Fibroblast of skin of left biceps (primary cell): ENCODE measurements around the gene IMMP2L.
"Not testable (repeated sequence)": the region's sequence is repeated elsewhere in the genome, so short reads cannot be mapped to it uniquely, and the experiment has no call there.

Experiments
- DNase-seq, 2 experiments: peaks; one replicate each; pipeline ENCODE4 v3.0.0-alpha.2; 2013; ENCODE audit warnings: low read depth in 2 of 2

Gene IMMP2L

DNA sequence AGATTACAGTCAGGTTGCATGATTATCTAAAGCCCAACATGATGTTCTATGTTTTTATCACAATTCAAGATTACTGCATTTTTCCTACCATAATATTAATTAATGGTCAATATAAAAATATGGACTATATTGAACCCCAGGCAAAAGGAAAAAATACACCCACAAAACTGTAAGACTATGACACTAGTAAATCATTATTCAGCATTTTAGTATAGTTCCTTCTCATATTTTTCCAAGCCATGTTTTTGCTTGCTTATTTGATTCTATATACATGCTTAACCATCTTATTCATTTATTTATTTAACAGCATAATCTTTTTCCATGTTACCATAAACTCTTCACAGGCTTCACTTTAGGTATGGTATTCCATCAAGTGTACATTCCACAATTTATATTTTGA lies 101.6 kb downstream of the IMMP2L start:
- DNase-seq, result no peak

DNA sequence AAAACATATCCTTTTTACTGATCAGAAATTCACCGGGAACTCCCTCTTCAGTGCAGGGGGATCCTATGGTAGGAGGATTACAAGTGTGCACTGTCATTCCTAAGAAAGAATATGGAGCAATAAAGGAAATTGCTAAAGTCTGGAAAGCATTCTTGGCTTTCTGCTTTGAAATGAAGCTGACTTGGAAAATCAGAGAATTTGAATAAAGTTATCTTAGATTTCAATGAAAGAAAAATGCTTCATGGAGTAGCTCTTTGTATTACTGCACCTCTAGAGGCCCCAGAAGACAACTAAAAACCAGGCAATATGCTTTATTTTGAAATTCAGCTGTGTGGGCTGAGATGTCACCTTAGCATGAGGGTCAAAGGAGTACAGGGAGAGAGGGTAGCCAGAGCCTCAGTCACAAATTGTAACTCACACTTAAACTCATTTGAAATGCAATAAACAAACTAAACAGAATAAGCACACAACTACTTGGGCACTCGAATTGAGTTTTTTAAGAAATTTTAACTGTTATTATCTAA lies 102.5 kb downstream of the IMMP2L start:
- no peak for DNase-seq

DNA sequence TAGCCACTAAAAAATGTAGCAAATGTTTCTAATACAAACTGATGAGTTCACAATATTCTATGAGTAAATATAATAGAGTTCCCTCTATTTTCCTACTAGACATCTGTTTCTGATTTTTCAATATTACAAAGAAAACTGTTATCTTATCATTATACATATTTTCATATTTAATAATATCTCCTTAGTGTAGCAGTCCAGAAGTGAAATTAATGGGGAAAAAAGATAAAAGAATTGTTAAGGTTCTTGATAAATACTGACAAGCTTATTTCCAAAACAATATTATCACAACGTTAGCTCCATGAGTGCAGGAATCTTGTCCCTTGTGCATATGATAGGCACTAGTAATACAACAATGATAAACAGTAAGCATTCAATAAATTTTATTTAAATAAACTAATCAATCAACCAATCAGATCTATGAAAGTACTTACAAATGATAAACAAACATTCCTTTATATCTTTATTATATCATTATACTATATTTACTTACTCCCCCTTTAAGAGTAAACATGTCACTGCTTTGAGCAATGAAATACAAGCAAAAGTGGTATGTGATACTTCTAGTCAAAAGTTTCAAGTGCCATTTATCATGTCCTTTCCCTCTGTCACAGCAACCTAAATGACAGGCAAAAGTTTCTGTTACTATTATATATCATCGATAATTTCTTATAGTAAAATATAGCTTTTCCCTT lies 103.1 kb downstream of the IMMP2L start:
- DNase-seq, result no peak

DNA sequence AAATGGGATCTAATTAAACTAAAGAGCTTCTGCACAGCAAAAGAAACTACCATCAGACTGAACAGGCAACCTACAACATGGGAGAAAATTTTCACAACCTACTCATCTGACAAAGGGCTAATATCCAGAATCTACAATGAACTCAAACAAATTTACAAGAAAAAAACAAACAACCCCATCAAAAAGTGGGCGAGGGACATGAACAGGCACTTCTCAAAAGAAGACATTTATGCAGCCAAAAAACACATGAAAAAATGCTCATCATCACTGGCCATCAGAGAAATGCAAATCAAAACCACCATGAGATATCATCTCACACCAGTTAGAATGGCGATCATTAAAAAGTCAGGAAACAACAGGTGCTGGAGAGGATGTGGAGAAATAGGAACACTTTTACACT lies 111.6 kb downstream of the IMMP2L start:
- DNase-seq, result not testable (repeated sequence)

DNA sequence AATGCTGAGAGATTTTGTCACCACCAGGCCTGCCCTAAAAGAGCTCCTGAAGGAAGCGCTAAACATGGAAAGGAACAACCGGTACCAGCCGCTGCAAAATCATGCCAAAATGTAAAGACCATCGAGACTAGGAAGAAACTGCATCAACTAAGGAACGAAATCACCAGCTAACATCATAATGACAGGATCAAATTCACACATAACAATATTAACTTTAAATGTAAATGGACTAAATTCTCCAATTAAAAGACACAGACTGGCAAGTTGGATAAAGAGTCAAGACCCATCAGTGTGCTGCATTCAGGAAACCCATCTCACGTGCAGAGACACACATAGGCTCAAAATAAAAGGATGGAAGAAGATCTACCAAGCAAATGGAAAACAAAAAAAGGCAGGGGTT lies 114.8 kb downstream of the IMMP2L start:
- DNase-seq, result not testable (repeated sequence)

DNA sequence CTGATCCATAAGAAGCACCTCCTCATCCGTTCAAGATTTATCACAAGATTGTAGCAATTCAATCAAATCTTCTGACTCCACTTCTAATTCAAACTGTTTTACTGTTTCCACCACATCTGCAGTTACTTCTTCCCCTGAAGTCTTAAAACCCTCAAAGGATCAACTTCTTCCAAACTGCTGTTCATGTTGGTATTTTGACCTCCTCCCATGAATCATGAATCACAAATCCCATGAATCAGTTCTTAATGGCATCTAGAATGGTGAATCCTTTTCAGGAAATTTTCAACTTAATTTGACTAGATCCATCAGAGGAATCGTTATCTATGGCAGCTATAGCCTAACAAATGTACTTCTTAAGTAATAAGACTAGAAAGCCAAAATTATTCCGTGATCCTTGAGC lies 122.3 kb downstream of the IMMP2L start:
- no peak for DNase-seq

DNA sequence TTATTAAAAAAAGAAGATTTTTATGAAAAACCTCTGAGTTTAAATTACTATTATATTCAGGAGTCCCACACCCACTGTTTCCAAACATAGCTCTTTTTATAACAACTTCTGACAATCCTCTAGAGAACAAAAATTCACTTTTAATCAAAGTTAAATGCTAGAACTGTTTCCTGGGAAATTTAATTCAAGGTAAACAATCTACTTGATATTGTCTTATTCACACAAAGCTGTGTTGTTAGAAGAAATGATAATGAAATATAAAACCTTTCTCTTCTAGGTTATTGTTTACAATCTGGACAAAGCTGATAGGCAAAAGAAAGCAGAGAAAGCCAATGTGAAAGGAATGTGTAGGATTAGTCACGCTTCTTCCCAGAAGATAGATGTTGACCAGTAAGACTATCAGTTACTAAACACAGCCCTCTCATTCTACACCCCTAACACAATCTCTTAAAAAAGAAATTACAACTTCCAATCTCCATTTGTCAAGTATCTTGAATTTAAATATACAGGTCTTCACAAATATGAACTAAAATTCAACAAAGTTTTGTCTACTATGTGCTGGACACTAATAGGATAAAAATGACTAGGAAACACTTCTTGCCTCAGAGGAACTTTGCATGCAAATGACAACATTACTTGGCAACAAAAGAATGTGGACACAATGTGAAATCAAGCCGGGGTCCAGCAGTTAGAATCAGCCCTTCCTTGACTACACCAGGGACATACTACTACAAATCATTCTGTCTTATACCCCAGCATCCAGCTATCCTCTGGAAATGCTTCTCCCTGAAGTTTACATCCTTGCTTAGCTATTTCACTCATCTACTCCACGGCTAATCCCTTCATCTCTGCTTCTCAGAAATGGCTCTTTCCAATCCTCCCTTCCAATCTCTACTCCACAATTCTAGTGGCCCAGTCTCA lies 123.7 kb downstream of the IMMP2L start:
- DNase-seq, result peak; percentile 8 to 14

DNA sequence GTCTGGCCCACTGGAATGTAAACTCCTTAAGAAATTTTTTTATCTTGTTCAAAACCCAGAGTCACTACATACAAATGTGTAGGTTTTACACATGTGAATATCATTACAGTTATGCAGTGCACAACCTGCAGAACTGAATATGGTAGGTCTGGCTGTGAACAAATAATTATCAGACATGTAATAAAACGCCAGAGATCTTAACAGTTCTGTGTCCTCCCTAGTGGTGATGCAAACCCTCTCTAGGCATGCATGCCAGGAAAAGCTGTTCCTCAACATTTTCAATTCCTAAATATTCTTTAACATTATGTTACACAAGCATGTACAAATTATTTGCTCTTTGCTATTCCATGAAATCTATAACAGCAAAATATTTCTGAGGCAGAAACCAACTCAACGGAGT lies 124.6 kb downstream of the IMMP2L start:
- DNase-seq, result no peak

DNA sequence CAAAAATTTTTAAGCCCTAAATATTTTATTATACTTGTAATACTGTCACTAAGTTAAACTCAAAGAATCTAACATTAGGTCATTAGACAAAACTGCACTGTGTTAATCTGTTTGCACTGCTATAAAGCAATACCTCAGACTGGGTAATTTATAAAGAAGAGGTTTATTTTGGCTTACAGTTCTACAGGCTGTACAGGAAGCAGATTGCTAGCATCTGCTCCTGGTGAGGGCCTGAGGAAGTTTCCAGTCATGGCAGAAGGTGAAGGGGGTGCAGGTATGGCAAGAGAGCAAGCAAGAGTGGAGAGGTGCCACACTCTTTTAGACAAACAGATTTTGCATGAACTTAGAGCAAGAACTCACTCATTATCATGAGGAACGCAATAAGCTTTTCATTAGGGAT lies 125.7 kb downstream of the IMMP2L start:
- no peak for DNase-seq

DNA sequence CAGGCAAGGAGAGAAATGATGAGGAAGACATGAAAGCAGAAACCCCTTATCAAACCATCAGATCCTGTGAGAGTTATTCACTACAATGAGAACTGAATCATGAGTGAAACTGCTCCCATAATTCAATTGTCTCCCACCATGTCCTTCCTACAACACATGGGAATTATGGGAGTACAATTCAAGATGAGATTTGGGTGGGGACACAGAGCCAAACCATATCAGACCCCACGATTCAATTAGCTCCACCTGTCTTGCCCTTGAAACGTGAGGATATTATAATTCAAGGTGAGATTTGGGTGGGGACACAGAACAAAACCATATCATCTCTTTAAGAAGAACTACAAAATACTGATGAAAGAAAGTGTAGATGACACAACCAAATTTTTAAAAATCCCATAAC lies 128.9 kb downstream of the IMMP2L start:
- DNase-seq, result no peak

DNA sequence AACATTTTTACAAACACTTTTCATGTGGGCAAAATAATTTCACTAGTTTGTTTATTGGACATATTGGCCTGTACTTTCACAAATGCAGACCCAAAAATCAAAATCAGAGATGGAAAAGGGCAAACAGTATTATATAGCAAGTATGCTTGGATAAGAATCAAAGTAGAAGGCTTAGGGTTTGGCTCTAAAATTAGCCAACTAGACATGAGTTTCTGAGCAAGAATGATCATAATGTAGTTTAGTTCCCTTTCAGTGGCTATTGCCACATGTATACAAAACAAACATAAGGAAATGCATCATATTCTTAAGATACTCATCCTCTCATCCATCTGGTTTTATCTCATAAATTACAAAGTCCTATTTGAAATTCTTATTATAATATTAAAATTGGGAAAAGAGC lies 132.5 kb downstream of the IMMP2L start:
- no peak for DNase-seq

DNA sequence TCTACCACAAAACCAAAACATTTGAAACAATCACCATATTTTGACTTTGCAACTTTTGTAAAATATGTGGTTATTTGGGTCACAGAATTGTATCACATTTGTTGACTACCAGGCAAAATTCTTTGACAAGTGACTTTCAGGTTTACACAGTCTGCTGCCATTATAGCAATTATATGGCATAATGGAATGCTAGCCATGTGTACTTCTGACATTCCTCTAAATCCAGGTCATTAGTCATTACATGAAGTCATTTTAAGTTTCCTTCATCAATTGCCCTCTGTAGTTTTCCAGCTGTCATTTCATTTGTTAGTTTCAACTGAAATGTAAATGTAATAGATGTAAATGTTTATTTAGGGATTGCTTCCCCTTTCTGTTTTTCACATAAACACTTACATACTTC lies 137.5 kb downstream of the IMMP2L start:
- peak; percentile 18 to 25 for DNase-seq

DNA sequence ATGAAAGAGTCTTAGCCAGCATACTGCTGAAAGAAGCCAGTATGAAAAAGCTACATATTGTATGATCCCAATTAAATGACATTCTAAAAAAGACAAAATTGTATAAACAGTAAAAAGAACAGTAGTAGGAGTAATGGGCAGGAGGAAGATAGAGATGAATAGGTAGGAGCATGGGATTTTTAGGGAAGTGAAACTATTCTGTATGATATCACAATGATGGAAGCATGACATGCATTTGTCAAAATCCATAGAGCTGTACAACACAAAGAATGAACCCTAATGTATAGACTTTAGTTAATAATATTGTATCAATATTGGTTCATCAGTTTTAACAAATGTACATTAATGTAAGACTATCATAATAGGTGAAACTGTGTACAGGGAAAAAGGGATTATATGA lies 147.9 kb downstream of the IMMP2L start:
- no peak for DNase-seq

DNA sequence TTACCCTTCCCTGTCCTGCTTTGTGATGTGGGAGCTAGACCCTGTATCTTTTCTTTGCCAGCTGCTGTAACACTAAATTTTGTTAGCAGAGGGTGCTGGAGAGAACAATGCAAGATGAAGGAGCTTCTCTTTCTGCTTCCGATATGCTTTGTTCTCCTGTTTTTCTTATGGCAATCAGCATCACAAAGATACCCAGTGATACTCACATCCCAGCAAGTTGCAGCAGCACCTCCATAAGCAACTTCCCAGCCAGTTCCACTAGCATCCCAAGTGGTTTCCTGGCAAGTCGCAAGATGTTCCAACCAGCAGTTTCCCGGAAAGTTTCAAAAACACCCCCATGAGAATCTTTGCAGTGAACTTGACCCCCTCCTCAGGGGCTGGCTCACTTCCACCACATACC lies 148.6 kb downstream of the IMMP2L start:
- DNase-seq, result no peak

DNA sequence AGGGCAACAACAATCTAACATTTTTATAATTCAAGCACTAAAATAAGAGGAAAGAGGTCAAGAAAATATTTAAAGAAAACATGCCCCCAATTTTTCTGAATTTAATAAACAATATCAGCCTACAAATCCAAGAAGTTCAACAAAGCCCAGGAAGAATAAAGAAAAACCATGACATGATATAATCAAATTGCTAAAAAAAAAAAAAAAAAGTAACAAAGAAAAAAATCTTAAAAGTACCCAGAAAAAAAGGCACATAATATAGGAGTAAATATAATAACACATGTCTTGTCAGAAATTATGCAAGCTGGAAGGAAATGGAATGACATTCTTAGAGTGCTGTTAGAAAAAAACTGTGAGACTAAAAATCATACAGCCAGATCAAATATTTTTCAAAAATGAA lies 151.4 kb downstream of the IMMP2L start:
- no peak for DNase-seq

DNA sequence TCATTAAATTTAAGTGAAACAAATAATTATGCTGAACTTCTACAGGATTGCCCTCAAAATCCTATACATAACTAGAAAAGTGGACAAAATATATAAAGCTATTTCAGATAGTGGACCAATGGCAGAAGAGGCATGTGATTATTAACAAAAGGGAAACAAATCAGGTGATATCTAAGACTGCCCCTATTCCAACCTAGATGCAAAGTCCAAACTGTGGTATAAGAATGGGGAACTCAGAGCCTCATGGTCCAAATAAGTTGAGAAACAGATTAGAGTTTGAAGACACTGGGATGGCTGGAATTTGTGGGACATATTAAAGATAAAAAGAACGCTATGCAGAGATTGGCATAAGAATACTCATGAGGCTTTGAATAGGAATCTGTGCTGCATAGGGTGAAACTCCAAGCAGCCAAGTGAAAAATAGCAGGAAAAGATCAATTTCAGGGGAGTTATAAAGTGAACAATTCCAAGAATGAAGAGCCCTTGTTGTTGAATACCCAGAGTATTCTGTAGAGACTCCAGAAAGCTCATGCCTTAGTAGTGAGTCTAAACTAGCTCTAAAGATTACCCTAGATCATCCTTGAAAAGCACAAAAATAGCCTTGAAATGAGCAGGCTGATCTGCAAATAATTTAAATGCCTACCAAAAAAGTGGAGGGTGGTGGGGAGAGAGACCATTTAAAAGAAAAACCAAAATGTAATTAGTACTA lies 152.4 kb downstream of the IMMP2L start:
- peak in 1 of 2 experiments; percentile 46 for DNase-seq

DNA sequence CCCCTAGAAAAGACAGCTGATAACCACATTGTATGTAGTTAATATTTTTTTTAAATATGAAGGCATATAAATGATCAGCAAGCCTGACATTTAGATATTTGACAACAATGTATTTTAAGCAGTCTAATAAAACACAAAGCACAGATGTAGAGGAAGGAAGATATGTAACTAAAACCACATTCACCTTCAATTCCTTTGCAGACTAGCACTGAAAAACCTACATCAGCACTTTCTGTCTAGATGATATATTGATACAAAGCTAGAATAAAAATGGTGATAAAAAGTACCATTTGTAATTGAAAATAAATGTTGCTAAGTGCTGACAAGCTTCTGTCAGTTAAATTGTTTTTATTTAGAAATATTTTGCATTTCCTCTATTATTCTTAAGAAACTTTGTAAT lies 153.6 kb downstream of the IMMP2L start:
- no peak for DNase-seq

DNA sequence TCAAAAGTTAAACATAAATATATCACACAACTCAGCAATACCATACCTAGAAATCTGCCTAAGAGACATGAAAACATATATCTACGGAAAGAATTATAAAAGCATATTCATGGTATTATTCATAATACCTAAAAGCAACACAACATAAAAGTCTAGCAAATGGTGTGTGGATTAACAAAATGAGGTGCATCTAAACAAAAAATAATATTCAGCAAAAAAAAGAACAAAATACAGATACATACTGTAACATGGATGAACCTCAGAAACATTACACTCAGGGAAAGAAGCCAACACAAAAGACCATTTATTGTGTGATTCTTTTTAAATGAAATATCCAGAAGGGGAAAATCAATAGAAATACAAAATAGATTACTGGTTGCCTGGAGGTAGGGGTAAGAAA lies 155.0 kb downstream of the IMMP2L start:
- no peak for DNase-seq

DNA sequence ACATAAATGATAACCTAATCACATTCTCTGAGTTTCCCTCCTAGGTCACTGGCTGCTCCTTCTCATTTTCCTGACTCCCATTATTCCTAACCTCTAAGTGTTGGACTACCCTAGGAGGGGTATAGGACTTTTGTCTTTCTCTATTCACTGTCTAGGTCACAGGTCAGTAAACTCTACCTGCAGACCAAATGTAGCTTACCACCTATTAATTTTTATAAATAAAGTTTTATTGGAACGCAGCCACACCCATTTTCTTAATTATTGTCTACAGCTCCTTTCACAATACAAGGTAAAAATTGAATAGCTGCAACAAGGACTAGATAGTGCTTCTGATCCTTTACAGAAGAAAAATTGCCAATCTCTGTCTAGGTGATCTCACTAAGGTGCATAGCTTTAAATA lies 156.7 kb downstream of the IMMP2L start:
- no peak for DNase-seq

DNA sequence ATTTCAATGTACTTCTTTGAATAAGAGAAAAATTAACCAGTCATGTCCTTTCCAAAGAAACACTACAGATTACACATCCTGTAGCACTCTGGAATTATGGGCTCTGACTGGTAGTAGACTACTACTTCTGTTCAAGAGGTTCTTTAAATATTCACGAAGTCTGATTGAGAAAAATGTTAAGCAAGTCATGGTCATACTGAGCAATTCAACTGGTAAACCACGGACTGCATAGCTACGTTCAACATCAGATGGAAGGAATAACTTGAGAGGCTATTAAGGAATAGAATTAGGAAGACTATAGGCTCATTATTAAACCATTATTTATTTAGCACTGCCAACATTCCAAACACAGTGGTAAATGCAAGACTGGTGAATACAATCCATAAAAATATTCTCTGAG lies 160.8 kb downstream of the IMMP2L start:
- no peak for DNase-seq

DNA sequence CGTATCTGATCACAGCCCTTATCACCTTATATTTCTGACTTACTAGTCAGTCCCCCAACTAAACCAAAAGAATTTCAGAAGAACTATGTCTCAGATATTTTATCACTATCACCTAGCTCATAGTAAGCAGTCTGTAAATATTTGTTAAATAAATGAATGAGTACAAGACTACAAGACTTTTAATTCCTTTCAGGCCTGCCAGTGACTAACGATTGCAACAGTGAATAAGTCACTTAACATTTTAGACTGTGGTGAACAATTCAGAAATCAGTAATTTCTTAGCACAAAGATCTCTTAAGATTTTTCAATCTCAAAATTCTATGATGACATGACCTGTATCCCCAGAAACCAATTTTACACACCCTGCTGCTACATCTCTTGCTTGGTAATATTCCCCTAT lies 162.2 kb downstream of the IMMP2L start:
- no peak for DNase-seq

DNA sequence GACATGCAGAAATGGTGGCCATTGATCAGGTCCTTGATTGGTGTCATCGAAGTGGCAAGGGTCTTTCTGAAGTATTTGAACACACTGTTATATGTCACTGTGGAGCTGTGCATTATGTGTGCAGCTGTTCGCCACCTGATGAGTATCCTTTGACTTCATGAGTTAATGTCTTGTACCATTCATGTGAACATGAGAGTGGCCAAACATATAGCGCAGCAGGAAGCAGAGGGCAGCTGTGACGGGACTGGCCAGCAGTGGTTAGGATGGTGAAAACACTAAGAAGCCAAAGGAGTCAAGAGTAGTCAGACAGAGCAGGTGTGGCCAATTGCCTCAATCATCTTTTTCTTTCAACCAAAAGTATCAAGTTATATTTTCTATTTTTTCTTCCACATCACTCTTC lies 167.4 kb downstream of the IMMP2L start:
- no peak for DNase-seq
